ENCODE results near the gene CHIA. TPM values are rescaled to one million over a fixed set of nuclear protein-coding genes. Genes with fewer than 3 reads are reported as not detected.
"Not testable (repeated sequence)": the region's sequence is repeated elsewhere in the genome, so short reads cannot be mapped to it uniquely, and the experiment has no call there.

Gene CHIA
- total RNA-seq, 6 donors from 2014 or later: 1.1 to 207 (median 18.9) TPM; not detected in 1

DNA sequence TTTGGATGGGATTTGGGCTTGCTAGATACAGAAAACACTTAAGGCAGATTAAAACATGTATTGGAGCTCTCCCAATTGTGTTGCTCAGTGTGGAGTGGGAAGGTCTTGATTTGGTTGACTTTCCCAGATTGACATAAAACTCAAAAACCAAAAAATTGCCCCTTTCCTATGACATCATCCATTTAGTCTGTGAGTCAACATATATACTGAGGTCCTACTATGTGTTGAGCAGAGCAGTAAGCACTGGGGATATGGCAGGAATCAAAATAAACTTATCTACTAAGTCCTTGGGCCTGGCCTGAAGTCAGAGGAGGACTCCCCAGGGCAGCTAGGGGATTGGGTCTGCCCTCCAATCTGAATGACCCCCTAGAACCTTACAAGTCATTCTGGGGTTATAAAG lies 61.0 kb downstream of the CHIA start:
- Histone ChIP-seq H3K9me3 (no peaks in the 10 kb centered on the region), H3K27ac (no peak overlapping the region), H3K4me3 (no peak overlapping the region), H3K27me3 (no peaks in the 10 kb centered on the region), H3K4me1 (peaks cover 0 to 3% (median 0%) of the 10 kb centered on the region in 4 donors), H3K36me3 (no peaks in the 10 kb centered on the region)
- ATAC-seq (ENCODE audit: low FRiP score in 2 of 2) (no peak), DNase-seq (no peak)
- no peak for TF ChIP-seq POLR2AphosphoS5 (IDR thresholded peaks at IDR 0.05)
- TF ChIP-seq EP300 (IDR thresholded peaks at IDR 0.05): no peak
- TF ChIP-seq, protein P1, sequence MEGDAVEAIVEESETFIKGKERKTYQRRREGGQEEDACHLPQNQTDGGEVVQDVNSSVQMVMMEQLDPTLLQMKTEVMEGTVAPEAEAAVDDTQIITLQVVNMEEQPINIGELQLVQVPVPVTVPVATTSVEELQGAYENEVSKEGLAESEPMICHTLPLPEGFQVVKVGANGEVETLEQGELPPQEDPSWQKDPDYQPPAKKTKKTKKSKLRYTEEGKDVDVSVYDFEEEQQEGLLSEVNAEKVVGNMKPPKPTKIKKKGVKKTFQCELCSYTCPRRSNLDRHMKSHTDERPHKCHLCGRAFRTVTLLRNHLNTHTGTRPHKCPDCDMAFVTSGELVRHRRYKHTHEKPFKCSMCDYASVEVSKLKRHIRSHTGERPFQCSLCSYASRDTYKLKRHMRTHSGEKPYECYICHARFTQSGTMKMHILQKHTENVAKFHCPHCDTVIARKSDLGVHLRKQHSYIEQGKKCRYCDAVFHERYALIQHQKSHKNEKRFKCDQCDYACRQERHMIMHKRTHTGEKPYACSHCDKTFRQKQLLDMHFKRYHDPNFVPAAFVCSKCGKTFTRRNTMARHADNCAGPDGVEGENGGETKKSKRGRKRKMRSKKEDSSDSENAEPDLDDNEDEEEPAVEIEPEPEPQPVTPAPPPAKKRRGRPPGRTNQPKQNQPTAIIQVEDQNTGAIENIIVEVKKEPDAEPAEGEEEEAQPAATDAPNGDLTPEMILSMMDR (IDR thresholded peaks at IDR 0.05): no peak
- no peak for TF ChIP-seq POLR2A (IDR thresholded peaks at IDR 0.05)

DNA sequence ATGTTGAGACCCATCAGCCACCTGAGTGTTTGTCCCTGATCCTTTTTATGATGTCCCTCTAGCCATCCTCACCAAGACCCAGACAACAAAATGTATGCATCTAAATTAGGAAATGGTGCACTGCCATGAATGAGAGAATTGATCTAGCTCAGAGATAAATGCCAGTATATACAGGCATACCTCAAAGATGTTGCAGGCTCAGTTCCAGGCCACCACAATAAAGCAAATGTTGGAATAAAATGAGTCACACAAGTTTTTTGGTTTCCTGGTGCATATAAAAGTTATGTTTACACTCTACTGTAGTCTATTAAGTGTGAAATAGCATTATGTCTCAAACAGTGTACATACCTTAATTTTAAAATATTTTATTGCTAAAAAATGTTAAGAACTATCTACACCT lies 63.9 kb downstream of the CHIA start:
- no peak for ATAC-seq (ENCODE audit: low FRiP score in 2 of 2)

DNA sequence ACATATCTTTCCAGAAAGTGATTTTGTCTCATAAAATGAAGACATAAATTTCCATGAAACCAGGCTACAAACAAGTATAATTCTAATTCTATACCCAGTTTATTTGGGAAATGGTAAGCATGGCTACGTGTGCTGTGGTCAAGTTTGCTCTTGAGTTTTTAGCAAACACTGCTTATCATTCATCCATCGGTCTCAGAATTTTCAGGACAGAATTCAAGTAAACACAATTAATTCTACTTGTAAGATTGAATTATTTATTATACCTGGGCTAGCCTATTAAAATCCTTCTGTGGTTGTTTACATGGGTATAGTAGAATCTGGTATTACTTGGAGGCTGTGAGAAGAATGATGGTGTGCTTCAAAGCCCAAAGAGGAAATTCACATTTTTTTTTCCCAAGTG lies 68.3 kb downstream of the CHIA start:
- Histone ChIP-seq H3K27ac (no peak overlapping the region), H3K4me3 (no peak overlapping the region), H3K36me3 (no peaks in the 10 kb centered on the region), H3K9me3 (no peaks in the 10 kb centered on the region), H3K4me1 (no peaks in the 10 kb centered on the region), H3K27me3 (no peaks in the 10 kb centered on the region)
- ATAC-seq (ENCODE audit: low FRiP score in 2 of 2): no peak
- 65 to 78% methylated on average over 2 of the region's 2 CpGs for WGBS, 2 donors
- TF ChIP-seq POLR2A (IDR thresholded peaks at IDR 0.05) (no peak), EP300 (IDR thresholded peaks at IDR 0.05) (no peak), POLR2AphosphoS5 (IDR thresholded peaks at IDR 0.05) (no peak)
- TF ChIP-seq, protein P1 (IDR thresholded peaks at IDR 0.05): no peak
- DNase-seq: no peak

More for the DNA sequence above, 63.9 kb downstream of the CHIA start:
- H3K9me3 ChIP-seq: no peaks in the 10 kb centered on the region
- no peak overlapping the region for H3K27ac ChIP-seq
- H3K36me3 ChIP-seq: no peaks in the 10 kb centered on the region
- H3K4me3 ChIP-seq: no peak overlapping the region
- no peak for DNase-seq
- H3K4me1 ChIP-seq: no peaks in the 10 kb centered on the region
- no peaks in the 10 kb centered on the region for H3K27me3 ChIP-seq
- no peak for TF ChIP-seq POLR2A (IDR thresholded peaks at IDR 0.05)
- no peak for TF ChIP-seq EP300 (IDR thresholded peaks at IDR 0.05)
- TF ChIP-seq POLR2AphosphoS5 (IDR thresholded peaks at IDR 0.05): no peak
- TF ChIP-seq, protein P1 (IDR thresholded peaks at IDR 0.05): no peak

DNA sequence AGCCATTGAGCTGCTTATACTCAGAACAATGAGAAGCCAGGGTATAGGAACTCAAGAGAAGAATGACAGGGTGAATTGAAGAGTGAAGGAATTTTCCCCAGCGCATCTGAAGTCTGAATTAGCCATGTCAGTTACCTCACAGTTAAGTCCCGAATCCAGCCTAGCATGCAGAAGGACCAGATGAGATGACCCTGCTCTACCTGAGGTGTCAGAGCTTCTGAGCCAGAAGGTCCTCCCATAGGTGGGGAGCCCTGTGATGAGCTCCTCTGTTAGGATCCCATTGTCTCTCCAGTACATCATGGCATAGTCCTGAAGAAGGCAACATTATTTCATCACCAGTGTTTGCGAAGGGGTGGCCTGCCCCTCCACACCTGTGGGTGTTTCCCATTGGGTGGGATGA lies 68.7 kb downstream of the CHIA start:
- no peaks in the 10 kb centered on the region for H3K9me3 ChIP-seq
- H3K36me3 ChIP-seq: no peaks in the 10 kb centered on the region
- H3K27me3 ChIP-seq: no peaks in the 10 kb centered on the region
- no peak for DNase-seq
- TF ChIP-seq, protein P1 (IDR thresholded peaks at IDR 0.05): no peak
- TF ChIP-seq EP300 (IDR thresholded peaks at IDR 0.05): no peak
- no peak for TF ChIP-seq POLR2AphosphoS5 (IDR thresholded peaks at IDR 0.05)
- TF ChIP-seq POLR2A (IDR thresholded peaks at IDR 0.05): no peak
- no peak overlapping the region for H3K4me3 ChIP-seq
- no peaks in the 10 kb centered on the region for H3K4me1 ChIP-seq
- ATAC-seq (ENCODE audit: low FRiP score in 2 of 2): peak in 1 of 2 donors; percentile 30
- WGBS, 2 donors: 95% methylated on average over 3 of the region's 3 CpGs
- no peak overlapping the region for H3K27ac ChIP-seq

DNA sequence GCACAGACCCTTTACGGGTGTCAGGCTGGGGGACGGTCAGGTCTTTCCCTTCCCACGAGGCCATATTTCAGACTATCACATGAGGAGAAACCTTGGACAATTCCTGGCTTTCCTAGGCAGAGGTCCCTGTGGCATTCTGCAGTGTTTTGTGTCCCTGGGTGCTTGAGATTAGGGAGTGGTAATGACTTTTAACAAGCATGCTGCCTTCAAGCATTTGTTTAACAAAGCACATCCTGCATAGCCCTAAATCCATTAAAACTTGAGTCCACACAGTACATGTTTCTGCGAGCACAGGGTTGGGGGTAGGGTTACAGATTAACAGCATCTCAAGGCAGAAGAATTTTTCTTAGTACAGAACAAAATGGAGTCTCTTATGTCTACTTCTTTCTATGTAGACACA lies 69.6 kb downstream of the CHIA start:
- ATAC-seq (ENCODE audit: low FRiP score in 2 of 2); H3K27ac ChIP-seq; H3K4me3 ChIP-seq; H3K4me1 ChIP-seq; H3K36me3 ChIP-seq; H3K9me3 ChIP-seq; DNase-seq; H3K27me3 ChIP-seq: not testable (repeated sequence)
- WGBS, 2 donors: 36 to 50% methylated on average over 2 to 4 of the region's 4 CpGs
